ENCODE data around the gene RAB11FIP4. TPM values are rescaled to one million over a fixed set of nuclear protein-coding genes. Genes with fewer than 3 reads are reported as not detected.

RAB11FIP4 gene
- total and polyA plus RNA-seq, 12 donors = 0.48 to 3.8 (median 2.3) TPM

DNA sequence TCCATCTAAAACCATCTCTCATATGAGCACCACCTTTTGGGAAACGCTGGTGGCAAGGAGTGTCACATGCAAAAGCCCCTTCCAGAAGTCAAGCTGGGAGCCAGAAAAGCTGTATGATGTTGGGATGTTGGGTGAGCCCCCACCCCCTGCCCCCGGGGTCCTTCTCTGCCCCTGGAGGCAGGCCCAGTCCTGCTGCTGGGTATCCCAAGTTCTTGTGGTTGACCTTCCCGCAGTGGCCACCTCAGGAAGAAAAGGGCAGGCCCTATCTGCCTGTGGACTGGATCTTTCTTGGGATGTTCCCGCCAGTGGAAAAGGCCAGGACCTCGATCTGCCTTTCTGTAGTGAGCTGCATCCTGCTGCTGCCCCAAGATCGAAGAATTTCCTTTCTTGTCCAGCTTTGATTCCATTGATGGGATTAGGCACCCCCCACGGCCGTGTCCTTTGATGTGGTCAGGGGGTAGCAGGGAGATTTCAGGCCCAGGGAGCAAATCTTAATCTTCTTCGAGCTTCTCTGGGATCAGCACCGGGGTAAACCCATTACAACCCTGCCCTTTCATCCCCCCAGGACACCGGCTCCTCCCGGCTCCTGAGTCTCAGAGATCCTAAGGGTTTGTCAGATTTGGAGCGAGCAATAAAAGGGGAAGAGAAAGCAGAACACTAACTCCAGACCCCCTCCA, 165.6 kb downstream of the RAB11FIP4 start:
- 79 to 87% (median 81%) methylated on average over 12 to 13 of the region's 13 CpGs for WGBS, 4 donors

GRCh38 chr17:31558748-31559583, 167.5 kb downstream of the RAB11FIP4 start:
- H3K4me3 ChIP-seq = peak overlapping the region in 2 of 4 donors; percentile 24 to 80
- H3K27ac ChIP-seq = peak overlapping the region in 4 of 5 donors; percentile 54 to 97 (median 79)
- 0 to 1% (median 1%) methylated on average over 22 to 111 of the region's 111 CpGs for WGBS, 4 donors
- H3K4me1 ChIP-seq (replicated peaks in 1 of 2) = peaks cover 6 to 27% of the 10 kb centered on the region in 2 donors
- H3K9me3 ChIP-seq (replicated peaks in 1 of 3) = no peaks in the 10 kb centered on the region
- H3K27me3 ChIP-seq = no peaks in the 10 kb centered on the region
- H3K36me3 ChIP-seq (replicated peaks in 1 of 2) = no peaks in the 10 kb centered on the region
- intact Hi-C loops (cut with DNase I) = loop anchor here (2.0 to 5.0 kb wide), 3 partner anchors 283 to 298 kb away; partner anchors contain the start of gene COPRS (in 1 of the 2)
- peak in 1 of 2 donors; percentile 36 for TF ChIP-seq POLR2A (IDR thresholded peaks at IDR 0.05)
- TF ChIP-seq, protein P1, sequence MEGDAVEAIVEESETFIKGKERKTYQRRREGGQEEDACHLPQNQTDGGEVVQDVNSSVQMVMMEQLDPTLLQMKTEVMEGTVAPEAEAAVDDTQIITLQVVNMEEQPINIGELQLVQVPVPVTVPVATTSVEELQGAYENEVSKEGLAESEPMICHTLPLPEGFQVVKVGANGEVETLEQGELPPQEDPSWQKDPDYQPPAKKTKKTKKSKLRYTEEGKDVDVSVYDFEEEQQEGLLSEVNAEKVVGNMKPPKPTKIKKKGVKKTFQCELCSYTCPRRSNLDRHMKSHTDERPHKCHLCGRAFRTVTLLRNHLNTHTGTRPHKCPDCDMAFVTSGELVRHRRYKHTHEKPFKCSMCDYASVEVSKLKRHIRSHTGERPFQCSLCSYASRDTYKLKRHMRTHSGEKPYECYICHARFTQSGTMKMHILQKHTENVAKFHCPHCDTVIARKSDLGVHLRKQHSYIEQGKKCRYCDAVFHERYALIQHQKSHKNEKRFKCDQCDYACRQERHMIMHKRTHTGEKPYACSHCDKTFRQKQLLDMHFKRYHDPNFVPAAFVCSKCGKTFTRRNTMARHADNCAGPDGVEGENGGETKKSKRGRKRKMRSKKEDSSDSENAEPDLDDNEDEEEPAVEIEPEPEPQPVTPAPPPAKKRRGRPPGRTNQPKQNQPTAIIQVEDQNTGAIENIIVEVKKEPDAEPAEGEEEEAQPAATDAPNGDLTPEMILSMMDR (IDR thresholded peaks at IDR 0.05) = peak in 5 of 6 experiments; percentile 28 to 91 (median 87)
- DNase-seq = peak; percentile 77 to 85 (median 82)

More for the DNA sequence above, 165.6 kb downstream of the RAB11FIP4 start:
- no peak overlapping the region for H3K4me3 ChIP-seq
- intact Hi-C loops (cut with DNase I) = loop anchor here in 1 of 2 donors (5.0 kb wide), 2 partner anchors 285 to 300 kb away; partner anchors contain the start of gene COPRS
- TF ChIP-seq POLR2A (IDR thresholded peaks at IDR 0.05) = no peak
- TF ChIP-seq, protein P1 (IDR thresholded peaks at IDR 0.05) = no peak
- no peaks in the 10 kb centered on the region for H3K9me3 ChIP-seq (replicated peaks in 1 of 3)
- H3K27ac ChIP-seq = no peak overlapping the region
- DNase-seq = no peak
- H3K4me1 ChIP-seq (replicated peaks in 1 of 2) = peaks cover 6 to 20% of the 10 kb centered on the region in 2 donors
- H3K27me3 ChIP-seq = no peaks in the 10 kb centered on the region
- no peaks in the 10 kb centered on the region for H3K36me3 ChIP-seq (replicated peaks in 1 of 2)

DNA sequence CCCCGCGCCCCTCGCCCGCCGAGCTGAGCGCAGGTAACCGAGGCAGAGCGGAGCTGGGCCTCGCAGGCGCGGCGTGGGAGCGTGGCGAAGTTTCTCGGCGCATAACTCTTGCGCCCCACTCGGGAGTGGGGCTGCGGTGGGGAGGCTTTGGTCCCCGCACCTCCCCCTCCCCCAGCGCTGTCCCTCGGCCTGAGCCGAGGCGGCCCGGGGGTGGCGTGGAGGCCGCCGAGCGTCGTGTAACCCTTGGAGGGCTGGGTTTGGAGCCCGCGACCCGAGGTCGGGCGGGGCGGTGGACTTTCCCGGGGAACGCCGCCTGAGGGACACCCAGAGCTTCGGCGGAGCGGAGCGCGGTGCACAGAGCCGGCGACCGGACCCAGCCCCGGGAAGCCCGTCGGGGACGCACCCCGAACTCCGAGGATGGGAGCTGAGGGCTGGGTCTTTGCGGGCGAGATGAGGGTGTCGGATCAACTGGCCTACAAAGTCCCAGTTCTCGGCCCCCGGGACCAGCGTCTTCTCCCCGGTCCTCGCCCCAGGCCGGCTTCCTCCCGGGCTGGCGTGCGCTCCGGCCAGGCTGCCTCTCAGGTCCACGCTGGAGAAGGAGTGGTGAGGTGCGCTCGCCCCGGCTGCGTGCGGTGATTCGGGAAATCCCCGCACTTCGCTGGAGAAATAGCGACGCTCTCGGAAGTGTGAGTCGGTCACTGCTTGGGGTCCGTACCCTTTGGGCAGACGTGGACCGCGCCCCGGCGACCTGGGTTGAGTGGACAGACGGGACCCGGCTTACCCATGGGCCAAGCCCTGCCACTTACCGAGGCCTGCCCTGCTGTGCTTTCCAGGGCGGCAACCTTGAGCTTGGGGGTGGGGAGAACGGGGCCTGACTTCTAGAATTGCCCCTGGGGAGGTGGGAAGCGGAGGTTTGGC, 168.4 kb downstream of the RAB11FIP4 start:
- intact Hi-C loops (cut with DNase I) = loop anchor here (2.0 to 5.0 kb wide), 3 partner anchors 282 to 297 kb away; partner anchors contain the start of gene COPRS (in 1 of the 2)
- DNase-seq = no peak
- H3K4me3 ChIP-seq = peak overlapping the region in 3 of 4 donors; percentile 18 to 80 (median 24)
- TF ChIP-seq POLR2A (IDR thresholded peaks at IDR 0.05) = no peak
- TF ChIP-seq, protein P1 (IDR thresholded peaks at IDR 0.05) = no peak
- 20 to 44% (median 30%) methylated on average over 23 to 91 of the region's 91 CpGs for WGBS, 4 donors
- peak overlapping the region in 3 of 5 donors; percentile 48 to 97 (median 54) for H3K27ac ChIP-seq
- no peaks in the 10 kb centered on the region for H3K9me3 ChIP-seq (replicated peaks in 1 of 3)
- peaks cover 6 to 27% of the 10 kb centered on the region in 2 donors for H3K4me1 ChIP-seq (replicated peaks in 1 of 2)
- no peaks in the 10 kb centered on the region for H3K36me3 ChIP-seq (replicated peaks in 1 of 2)
- no peaks in the 10 kb centered on the region for H3K27me3 ChIP-seq
